Measurements from ENCODE around the gene MICU2. TPM values are rescaled to one million over a fixed set of nuclear protein-coding genes. Genes with fewer than 3 reads are reported as not detected.

MICU2 gene
- total RNA-seq, 4 donors from 2014 or later: 83.3 to 130 (median 97.0) TPM

DNA sequence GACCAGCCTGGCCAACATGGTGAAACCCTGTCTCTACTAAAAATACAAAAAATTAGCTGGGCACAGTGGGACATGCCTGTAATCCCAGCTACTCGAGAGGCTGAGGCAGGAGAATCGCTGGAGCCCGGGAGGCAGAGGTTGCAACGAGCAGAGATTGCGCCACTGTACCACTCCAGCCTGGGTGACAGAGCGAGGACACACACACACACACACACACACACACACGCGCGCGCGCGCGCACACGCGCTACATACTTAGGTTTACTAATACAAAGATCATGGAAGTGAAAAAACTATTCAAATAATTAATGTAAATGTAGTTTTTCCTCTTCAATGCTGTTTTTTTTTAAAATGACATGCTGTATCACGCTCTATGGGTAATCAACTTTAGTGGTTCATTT is 86.4 kb downstream of the MICU2 start:
- peaks cover 20% of the 10 kb centered on the region for H3K36me3 ChIP-seq
- no peak for DNase-seq (ENCODE audit: low spot score in 2 of 2)
- TF ChIP-seq POLR2AphosphoS5 (IDR thresholded peaks at IDR 0.05) (no peak), EP300 (IDR thresholded peaks at IDR 0.05) (no peak), POLR2A (IDR thresholded peaks at IDR 0.05) (no peak), CTCF (IDR thresholded peaks at IDR 0.05) (no peak)
- no peak overlapping the region for H3K4me3 ChIP-seq
- H3K9me3 ChIP-seq: no peaks in the 10 kb centered on the region
- H3K4me1 ChIP-seq: no peaks in the 10 kb centered on the region
- WGBS: 90% methylated on average over 16 of the region's 16 CpGs
- H3K27me3 ChIP-seq: no peaks in the 10 kb centered on the region
- H3K27ac ChIP-seq: no peak overlapping the region

GRCh38 chr13:21516805-21517204 is 87.2 kb downstream of the MICU2 start:
- TF ChIP-seq POLR2A (IDR thresholded peaks at IDR 0.05): no peak
- TF ChIP-seq EP300 (IDR thresholded peaks at IDR 0.05): no peak
- no peak for TF ChIP-seq POLR2AphosphoS5 (IDR thresholded peaks at IDR 0.05)
- no peak for TF ChIP-seq CTCF (IDR thresholded peaks at IDR 0.05)
- 78% methylated on average over 2 of the region's 2 CpGs for WGBS
- Histone ChIP-seq H3K27ac (no peak overlapping the region), H3K4me1 (no peaks in the 10 kb centered on the region), H3K9me3 (no peaks in the 10 kb centered on the region), H3K4me3 (no peak overlapping the region), H3K27me3 (no peaks in the 10 kb centered on the region), H3K36me3 (peaks cover 22% of the 10 kb centered on the region)
- no peak for DNase-seq (ENCODE audit: low spot score in 2 of 2)

DNA sequence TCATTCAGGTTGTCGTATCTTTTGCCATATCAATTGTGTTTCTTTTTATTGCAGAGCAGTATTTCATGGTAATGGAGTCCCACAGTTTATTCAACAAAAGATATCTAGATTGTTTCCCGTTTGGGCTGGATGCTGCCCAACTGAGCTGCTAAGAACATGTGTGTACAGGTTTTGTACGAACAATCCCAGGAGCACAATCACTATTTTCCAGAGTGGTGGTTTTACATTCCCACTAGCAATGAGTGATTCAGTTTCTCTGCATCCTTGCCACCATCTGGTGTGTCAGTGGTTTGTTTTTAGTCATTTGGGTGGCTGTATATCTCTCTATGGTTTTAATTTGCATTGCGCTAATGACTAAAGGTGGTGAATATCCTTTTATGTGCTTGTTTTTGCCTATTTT is 92.1 kb downstream of the MICU2 start:
- no peak for DNase-seq (ENCODE audit: low spot score in 2 of 2)
- H3K36me3 ChIP-seq: peaks cover 31% of the 10 kb centered on the region
- H3K4me1 ChIP-seq: no peaks in the 10 kb centered on the region
- no peak for TF ChIP-seq CTCF (IDR thresholded peaks at IDR 0.05)
- TF ChIP-seq POLR2AphosphoS5 (IDR thresholded peaks at IDR 0.05): no peak
- no peak for TF ChIP-seq POLR2A (IDR thresholded peaks at IDR 0.05)
- no peak for TF ChIP-seq EP300 (IDR thresholded peaks at IDR 0.05)
- no peaks in the 10 kb centered on the region for H3K27me3 ChIP-seq
- no peaks in the 10 kb centered on the region for H3K9me3 ChIP-seq
- H3K27ac ChIP-seq: no peak overlapping the region
- no peak overlapping the region for H3K4me3 ChIP-seq
- 62% methylated on average over 4 of the region's 4 CpGs for WGBS

GRCh38 chr13:21504379-21504778 is 99.6 kb downstream of the MICU2 start:
- no peaks in the 10 kb centered on the region for H3K27me3 ChIP-seq
- H3K27ac ChIP-seq: no peak overlapping the region
- H3K9me3 ChIP-seq: no peaks in the 10 kb centered on the region
- H3K36me3 ChIP-seq: peaks cover 44% of the 10 kb centered on the region
- no peak for DNase-seq (ENCODE audit: low spot score in 2 of 2)
- 80% methylated on average over 3 of the region's 3 CpGs for WGBS
- H3K4me3 ChIP-seq: no peak overlapping the region
- TF ChIP-seq POLR2A (IDR thresholded peaks at IDR 0.05): no peak
- no peak for TF ChIP-seq CTCF (IDR thresholded peaks at IDR 0.05)
- no peak for TF ChIP-seq EP300 (IDR thresholded peaks at IDR 0.05)
- no peak for TF ChIP-seq POLR2AphosphoS5 (IDR thresholded peaks at IDR 0.05)
- no peaks in the 10 kb centered on the region for H3K4me1 ChIP-seq

DNA sequence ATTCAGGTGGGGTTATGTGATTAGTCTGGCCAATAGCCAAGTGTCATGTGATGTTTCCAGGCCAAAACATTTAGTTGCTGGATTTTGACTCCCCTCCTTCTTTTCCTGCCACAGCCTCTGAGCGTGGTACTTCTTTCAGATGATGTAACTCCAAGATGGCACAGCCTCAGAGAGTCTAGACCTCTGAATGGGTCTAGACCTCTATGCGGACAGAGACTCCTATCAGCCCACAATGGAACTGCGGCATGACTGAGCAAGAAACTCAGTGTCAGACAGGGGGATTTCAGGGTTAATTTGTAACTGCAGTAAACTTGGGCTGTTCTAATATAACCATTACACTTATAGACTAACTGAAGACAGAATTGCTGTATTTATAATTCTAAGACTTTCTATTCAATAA is 102.3 kb downstream of the MICU2 start:
- no peaks in the 10 kb centered on the region for H3K27me3 ChIP-seq
- 90% methylated on average over 3 of the region's 3 CpGs for WGBS

More for the DNA sequence above, 102.3 kb downstream of the MICU2 start:
- no peak for DNase-seq (ENCODE audit: low spot score in 2 of 2)
- no peaks in the 10 kb centered on the region for H3K9me3 ChIP-seq
- no peak overlapping the region for H3K27ac ChIP-seq
- H3K4me1 ChIP-seq: no peaks in the 10 kb centered on the region
- no peak overlapping the region for H3K4me3 ChIP-seq
- H3K36me3 ChIP-seq: peaks cover 38% of the 10 kb centered on the region
- TF ChIP-seq CTCF (IDR thresholded peaks at IDR 0.05): no peak
- TF ChIP-seq EP300 (IDR thresholded peaks at IDR 0.05): no peak
- no peak for TF ChIP-seq POLR2AphosphoS5 (IDR thresholded peaks at IDR 0.05)
- TF ChIP-seq POLR2A (IDR thresholded peaks at IDR 0.05): no peak

Measured in suprapubic skin (tissue), 4 donors.